IPS-11a (cell line): ENCODE results near the gene BSND.

Experiments used
- H3K4me3 ChIP-seq: one replicate; pipeline ENCODE4 v1.5.1; 2013; ENCODE audit warnings: low read depth, low read length, control low read depth

Gene BSND

GRCh38 chr1:55059302-55060132, 60.8 kb downstream of the BSND start:
- no peak overlapping the region for H3K4me3 ChIP-seq

- H3K4me3 ChIP-seq, result no peak overlapping the region
Measured at GRCh38 chr1:55060133-55060999, 61.6 kb downstream of the BSND start.

- no peak overlapping the region for H3K4me3 ChIP-seq
Measured at GRCh38 chr1:55061000-55061705, 62.4 kb downstream of the BSND start.
